K562 (cell line): Measurements from ENCODE around the gene WDFY2. TPM values are rescaled to one million over a fixed set of nuclear protein-coding genes. Genes with fewer than 3 reads are reported as not detected.

Experiments used
- ATAC-seq: fragments of 200-7000 bp; cut with Tn5 transposase; 3 replicates; pipeline ENCODE4 v1.9.1; 2020; ENCODE audit warnings: moderate library complexity
- BruUV-seq: library from RNA; stranded (reverse); fragments of 400-500 nt; replicated peaks from 2 replicates; lab custom pipeline; 2021; lab: Mats Ljungman, UMichigan
- CTCF ChIA-PET: fragments of 300-600 bp; formaldehyde crosslinking; extraction: SDS; loops from one replicate; lab custom pipeline; 2021; ENCODE audit warnings: low intra/inter-chr PET ratio; lab: Yijun Ruan, JAX
- POLR2A ChIA-PET: fragments of 300-600, 350-650 bp; sonication (Branson Sonifier 250); formaldehyde crosslinking; extraction: SDS; loops from one replicate; lab custom pipeline; 2021; ENCODE audit warnings: antibody characterized with exemption, inconsistent platforms; lab: Yijun Ruan, JAX
- DNase-seq, 4 experiments: peaks; one replicate each; pipeline versions ENCODE4 v3.0.0 to v3.0.0-alpha.2; 2011 to 2018; ENCODE audit warnings: low spot score in 3 of 4, mixed read lengths in 3 of 4; ENCODE audit errors: extremely low read depth in 1 of 4
- FAIRE-seq: peaks from 2 replicates; lab custom pipeline; 2011; peaks lifted over from hg19 to GRCh38; lab: Jason Lieb, UNC
- H2AFZ ChIP-seq: 2 replicates; pipeline ENCODE4 v1.6.0; 2011; ENCODE audit warnings: low read depth, low read length, control low read depth, inconsistent platforms
- H3K27ac ChIP-seq: fragments of 200-600 bp; 3 replicates; pipeline ENCODE4 v1.8.0; 2011; ENCODE audit warnings: low read depth, mild to moderate bottlenecking, control low read depth, inconsistent platforms, low read length, moderate library complexity, mixed read lengths; ENCODE audit errors: extremely low read depth
- H3K27me3 ChIP-seq, 2 experiments: fragments of 300-600 bp in 1 of 2; 2 replicates in 1 of 2; 3 replicates in 1 of 2; pipeline versions ENCODE4 v1.6.0 to v1.8.0; 2011; ENCODE audit warnings: inconsistent platforms in 2 of 2, low read length in 2 of 2, mild to moderate bottlenecking in 1 of 2, mixed read lengths in 1 of 2, moderate library complexity in 1 of 2; ENCODE audit not compliant: control insufficient read depth in 2 of 2, insufficient read depth in 2 of 2
- H3K36me3 ChIP-seq: fragments of 300-600 bp; 3 replicates; pipeline ENCODE4 v1.8.0; 2011; ENCODE audit warnings: mild to moderate bottlenecking, low read length, inconsistent platforms; ENCODE audit not compliant: control insufficient read depth, insufficient read depth
- H3K4me1 ChIP-seq, 2 experiments: fragments of 200-600 bp in 1 of 2; replicated peaks in 1 of 2; 2 replicates in 1 of 2; 3 replicates in 1 of 2; pipeline versions ENCODE4 v1.5.1 to v1.8.0; 2011; ENCODE audit warnings: inconsistent platforms in 2 of 2, low read length in 2 of 2, mild to moderate bottlenecking in 1 of 2, mixed read lengths in 1 of 2, moderate library complexity in 1 of 2; ENCODE audit not compliant: control insufficient read depth in 2 of 2, insufficient read depth in 2 of 2
- H3K4me2 ChIP-seq: 2 replicates; pipeline ENCODE4 v1.6.1; 2011; ENCODE audit warnings: low read length, control low read depth, inconsistent platforms, mixed read lengths; ENCODE audit not compliant: insufficient read depth
- H3K4me3 ChIP-seq: fragments of 200-600 bp; sonication (generic), shearing (Covaris generic); 2 replicates; pipeline ENCODE4 v1.5.1; 2016; ENCODE audit warnings: control low read depth, inconsistent platforms
- H3K79me2 ChIP-seq: fragments of 200-600 bp; 3 replicates; pipeline ENCODE4 v1.8.0; 2011; ENCODE audit warnings: low read length, inconsistent platforms; ENCODE audit not compliant: control insufficient read depth, insufficient read depth
- H3K9ac ChIP-seq, 2 experiments: 2 replicates each; pipeline versions ENCODE4 v1.6.0 to v1.6.1; 2011; ENCODE audit warnings: low read depth in 2 of 2, low read length in 2 of 2, control low read depth in 1 of 2, inconsistent platforms in 1 of 2, mild to moderate bottlenecking in 1 of 2, mixed read lengths in 1 of 2; ENCODE audit not compliant: insufficient read depth in 1 of 2
- H3K9me1 ChIP-seq: one replicate; pipeline ENCODE4 v1.6.0; 2011; ENCODE audit warnings: inconsistent platforms, mild to moderate bottlenecking, low read length, moderate library complexity; ENCODE audit not compliant: control insufficient read depth, insufficient read depth
- H3K9me3 ChIP-seq: replicated peaks from 2 replicates; pipeline ENCODE4 v1.5.1; 2011; ENCODE audit warnings: low read depth, low read length, inconsistent platforms; ENCODE audit not compliant: control insufficient read depth, insufficient read depth
- H4K20me1 ChIP-seq: replicated peaks from 2 replicates; pipeline ENCODE4 v1.6.1; 2011; ENCODE audit warnings: low read length, inconsistent platforms, mixed read lengths; ENCODE audit not compliant: control insufficient read depth, insufficient read depth
- BMI1 ChIP-seq: fragments of 150-350 bp; IDR thresholded peaks from 2 replicates; pipeline ENCODE4 v1.6.1; 2014; ENCODE audit warnings: low read length
- CBFA2T3 ChIP-seq: fragments of 450-650 bp; IDR thresholded peaks from 2 replicates; pipeline ENCODE4 v1.6.1; 2017
- CHD1 ChIP-seq: fragments of 200-600 bp; sonication (generic); IDR thresholded peaks from one replicate; pipeline ENCODE4 v1.6.1; 2012; ENCODE audit warnings: mild to moderate bottlenecking, moderate library complexity, low read length, inconsistent platforms
- CXXC5 ChIP-seq: fragments of 250-450 bp; sonication (Bioruptor Pico); IDR thresholded peaks from 2 replicates; pipeline ENCODE4 v1.8.0; 2022; ENCODE audit warnings: inconsistent platforms, mild to moderate bottlenecking, moderate library complexity
- FUS ChIP-seq: fragments of 200-400 bp; formaldehyde crosslinking; optimal IDR thresholded peaks from 2 replicates; pipeline ENCODE3; 2017; ENCODE audit warnings: low read depth, low read length
- HDAC1 ChIP-seq, 2 experiments: fragments of 450-650 bp; IDR thresholded peaks; 2 replicates each; pipeline ENCODE4 v1.6.1; 2016 to 2017; ENCODE audit warnings: inconsistent platforms in 1 of 2, mild to moderate bottlenecking in 1 of 2, moderate library complexity in 1 of 2
- JUND ChIP-seq, 2 experiments: IDR thresholded peaks; 2 replicates in 1 of 2; 3 replicates in 1 of 2; pipeline ENCODE4 v1.6.1; 2011; ENCODE audit warnings: borderline replicate concordance in 2 of 2, low read depth in 2 of 2, low read length in 2 of 2, improper control_type of control experiment in 1 of 2, missing biosample characterization in 1 of 2, missing genetic modification characterization in 1 of 2, missing genetic modification reagents in 1 of 2
- NFE2 ChIP-seq: IDR thresholded peaks from 2 replicates; pipeline ENCODE4 v1.6.1; 2014; ENCODE audit warnings: antibody characterized with exemption, low read depth
- NFYB ChIP-seq: IDR thresholded peaks from 2 replicates; pipeline ENCODE4 v1.6.1; 2011; ENCODE audit warnings: mild to moderate bottlenecking, moderate library complexity; ENCODE audit not compliant: insufficient read length; ENCODE audit errors: extremely low read depth
- SMAD3 ChIP-seq: fragments of 450-650 bp; formaldehyde crosslinking; conservative IDR thresholded peaks from 2 replicates; pipeline ENCODE4 v1.4.0; 2020; ENCODE audit warnings: mild to moderate bottlenecking
- TEAD4 ChIP-seq, 2 experiments: sonication (generic) in 1 of 2; formaldehyde crosslinking in 1 of 2; IDR thresholded peaks; 2 replicates each; pipeline versions ENCODE4 v1.6.1 to v1.8.0; 2012 to 2022; ENCODE audit warnings: borderline replicate concordance in 1 of 2, inconsistent platforms in 1 of 2, low read length in 1 of 2, mild to moderate bottlenecking in 1 of 2, missing genetic modification reagents in 1 of 2
- TRIM24 ChIP-seq, 2 experiments: fragments of 450-650 bp; IDR thresholded peaks; 2 replicates each; pipeline ENCODE4 v1.6.1; 2016
- ZNF717 ChIP-seq: fragments of 250-450 bp; sonication (Bioruptor Pico); IDR thresholded peaks from 2 replicates; pipeline ENCODE4 v1.5.0; 2021
- WGBS: fragments of 100-300 bp; shearing (Covaris generic); methylation state at CpG from one replicate; pipeline ENCODE4 v1.1.6; 2016; ENCODE audit warnings: low coverage, mixed read lengths; ENCODE audit not compliant: insufficient coverage; ENCODE audit errors: missing lambda C conversion rate; 5-methylcytosine and 5-hydroxymethylcytosine counted together
- in situ Hi-C: fragments of 300-500 bp; cut with MboI; formaldehyde crosslinking; loops from 4 replicates; pipeline ENCODE4 v1.15.0; 2018; ENCODE audit warnings: inconsistent platforms, mixed read lengths
- intact Hi-C: fragments of 100-400 bp; cut with micrococcal nuclease; formaldehyde crosslinking; loops from 2 replicates; pipeline ENCODE4 v1.14.2; 2022
- polyA plus RNA-seq, 8 experiments: library from polyadenylated mRNA; depleted of rRNA in 4 of 8; stranded (reverse) in 5 of 8; unstranded in 3 of 8; fragments of >200 nt; fragmentation: Nextera tagmentation in 2 of 8; fragmentation: Illumina TruSeq in 1 of 8; extraction: Ambion mirVana in 2 of 8; extraction: Trizol in 1 of 8; gene quantifications; 2 replicates each; pipeline versions ENCODE4 v1.2.1 to v1.2.3, GENCODE V29; 2011 to 2014; ENCODE audit warnings: inconsistent platforms in 1 of 8, missing spikeins in 1 of 8
- total RNA-seq, 7 experiments: library from RNA; depleted of rRNA in 6 of 7; stranded (reverse); fragments of >200 nt in 6 of 7; fragmentation: Illumina TruSeq in 2 of 7; extraction: Trizol in 2 of 7; gene quantifications; 2 replicates each; pipeline versions ENCODE4 v1.2.1 to v1.2.3, GENCODE V29; 2011 to 2021; ENCODE audit warnings: low replicate concordance in 1 of 7
- TF ChIP-seq, protein P1 (sequence below): sonication (generic); formaldehyde crosslinking; IDR thresholded peaks from 2 replicates; pipeline ENCODE4 v1.8.0; 2022; ENCODE audit warnings: missing genetic modification reagents, mild to moderate bottlenecking, borderline replicate concordance
- TF ChIP-seq, protein P2 (sequence below): IDR thresholded peaks from 2 replicates; pipeline ENCODE4 v1.6.1; 2011; ENCODE audit not compliant: insufficient read length; ENCODE audit errors: extremely low read depth
- TF ChIP-seq, protein P3 (sequence below): IDR thresholded peaks from 2 replicates; pipeline ENCODE4 v1.6.1; 2014; ENCODE audit warnings: antibody characterized with exemption
- TF ChIP-seq, protein P4 (sequence below): fragments of 450-650 bp; formaldehyde crosslinking; conservative IDR thresholded peaks from 2 replicates; pipeline ENCODE4 v1.4.0; 2022; ENCODE audit warnings: mild to moderate bottlenecking, missing genetic modification characterization

WDFY2 gene
- total and polyA plus RNA-seq, 9 of the 15 experiments (the other 6 are each of a cell fraction or from before 2014, with no cell fraction given): 0.66 to 6.4 (median 4.4) TPM

DNA sequence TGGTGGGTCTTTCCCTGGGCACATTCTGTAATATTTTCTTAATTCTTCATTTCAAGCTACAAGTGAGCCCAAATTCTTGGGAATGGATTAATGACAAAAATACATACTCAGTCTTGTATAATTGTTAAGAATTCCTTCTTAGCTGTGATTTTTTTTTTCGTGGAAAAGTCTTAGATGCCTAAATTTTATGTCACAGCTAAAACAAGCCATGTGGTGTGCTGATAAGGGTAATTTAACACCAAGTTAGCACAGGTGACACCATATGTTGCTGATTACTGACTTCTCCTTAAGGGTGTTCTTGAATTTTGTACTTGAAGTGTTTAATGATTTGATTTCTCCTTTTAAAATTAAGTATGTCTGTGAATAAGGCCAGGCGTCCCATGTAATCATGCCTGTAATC, 29.3 kb downstream of the WDFY2 start:
- no peak for FAIRE-seq
- TF ChIP-seq CHD1: no peak
- TF ChIP-seq, protein P1, sequence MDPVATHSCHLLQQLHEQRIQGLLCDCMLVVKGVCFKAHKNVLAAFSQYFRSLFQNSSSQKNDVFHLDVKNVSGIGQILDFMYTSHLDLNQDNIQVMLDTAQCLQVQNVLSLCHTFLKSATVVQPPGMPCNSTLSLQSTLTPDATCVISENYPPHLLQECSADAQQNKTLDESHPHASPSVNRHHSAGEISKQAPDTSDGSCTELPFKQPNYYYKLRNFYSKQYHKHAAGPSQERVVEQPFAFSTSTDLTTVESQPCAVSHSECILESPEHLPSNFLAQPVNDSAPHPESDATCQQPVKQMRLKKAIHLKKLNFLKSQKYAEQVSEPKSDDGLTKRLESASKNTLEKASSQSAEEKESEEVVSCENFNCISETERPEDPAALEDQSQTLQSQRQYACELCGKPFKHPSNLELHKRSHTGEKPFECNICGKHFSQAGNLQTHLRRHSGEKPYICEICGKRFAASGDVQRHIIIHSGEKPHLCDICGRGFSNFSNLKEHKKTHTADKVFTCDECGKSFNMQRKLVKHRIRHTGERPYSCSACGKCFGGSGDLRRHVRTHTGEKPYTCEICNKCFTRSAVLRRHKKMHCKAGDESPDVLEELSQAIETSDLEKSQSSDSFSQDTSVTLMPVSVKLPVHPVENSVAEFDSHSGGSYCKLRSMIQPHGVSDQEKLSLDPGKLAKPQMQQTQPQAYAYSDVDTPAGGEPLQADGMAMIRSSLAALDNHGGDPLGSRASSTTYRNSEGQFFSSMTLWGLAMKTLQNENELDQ (CRISPR knock-in tag): no peak
- TF ChIP-seq, protein P2, sequence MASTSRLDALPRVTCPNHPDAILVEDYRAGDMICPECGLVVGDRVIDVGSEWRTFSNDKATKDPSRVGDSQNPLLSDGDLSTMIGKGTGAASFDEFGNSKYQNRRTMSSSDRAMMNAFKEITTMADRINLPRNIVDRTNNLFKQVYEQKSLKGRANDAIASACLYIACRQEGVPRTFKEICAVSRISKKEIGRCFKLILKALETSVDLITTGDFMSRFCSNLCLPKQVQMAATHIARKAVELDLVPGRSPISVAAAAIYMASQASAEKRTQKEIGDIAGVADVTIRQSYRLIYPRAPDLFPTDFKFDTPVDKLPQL: no peak
- TF ChIP-seq NFE2: no peak
- no peak for TF ChIP-seq ZNF717 (CRISPR knock-in tag)
- TF ChIP-seq FUS: no peak
- TF ChIP-seq HDAC1 (IDR thresholded peaks at IDR 0.05): peak in 1 of 2 experiments; percentile 50; a peak in 1 of 4 replicates
- no peak for TF ChIP-seq JUND (IDR thresholded peaks at IDR 0.05; ENCODE audit: borderline replicate concordance, low read depth, low read length)
- TF ChIP-seq JUND (tag; IDR thresholded peaks at IDR 0.05; ENCODE audit: borderline replicate concordance, low read depth, low read length): no peak
- TF ChIP-seq, protein P3, sequence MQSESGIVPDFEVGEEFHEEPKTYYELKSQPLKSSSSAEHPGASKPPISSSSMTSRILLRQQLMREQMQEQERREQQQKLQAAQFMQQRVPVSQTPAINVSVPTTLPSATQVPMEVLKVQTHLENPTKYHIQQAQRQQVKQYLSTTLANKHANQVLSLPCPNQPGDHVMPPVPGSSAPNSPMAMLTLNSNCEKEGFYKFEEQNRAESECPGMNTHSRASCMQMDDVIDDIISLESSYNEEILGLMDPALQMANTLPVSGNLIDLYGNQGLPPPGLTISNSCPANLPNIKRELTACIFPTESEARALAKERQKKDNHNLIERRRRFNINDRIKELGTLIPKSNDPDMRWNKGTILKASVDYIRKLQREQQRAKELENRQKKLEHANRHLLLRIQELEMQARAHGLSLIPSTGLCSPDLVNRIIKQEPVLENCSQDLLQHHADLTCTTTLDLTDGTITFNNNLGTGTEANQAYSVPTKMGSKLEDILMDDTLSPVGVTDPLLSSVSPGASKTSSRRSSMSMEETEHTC: no peak
- no peak for TF ChIP-seq BMI1
- TF ChIP-seq SMAD3: no peak
- TF ChIP-seq TRIM24 (IDR thresholded peaks at IDR 0.05): no peak
- TF ChIP-seq NFYB: no peak
- peak; percentile 83 for TF ChIP-seq CBFA2T3
- TF ChIP-seq CXXC5 (CRISPR knock-in tag): no peak
- TF ChIP-seq TEAD4 (IDR thresholded peaks at IDR 0.05; ENCODE audit: low read length): peak; percentile 82
- TF ChIP-seq TEAD4 (CRISPR knock-in tag; IDR thresholded peaks at IDR 0.05; ENCODE audit: borderline replicate concordance): no peak
- TF ChIP-seq, protein P4, sequence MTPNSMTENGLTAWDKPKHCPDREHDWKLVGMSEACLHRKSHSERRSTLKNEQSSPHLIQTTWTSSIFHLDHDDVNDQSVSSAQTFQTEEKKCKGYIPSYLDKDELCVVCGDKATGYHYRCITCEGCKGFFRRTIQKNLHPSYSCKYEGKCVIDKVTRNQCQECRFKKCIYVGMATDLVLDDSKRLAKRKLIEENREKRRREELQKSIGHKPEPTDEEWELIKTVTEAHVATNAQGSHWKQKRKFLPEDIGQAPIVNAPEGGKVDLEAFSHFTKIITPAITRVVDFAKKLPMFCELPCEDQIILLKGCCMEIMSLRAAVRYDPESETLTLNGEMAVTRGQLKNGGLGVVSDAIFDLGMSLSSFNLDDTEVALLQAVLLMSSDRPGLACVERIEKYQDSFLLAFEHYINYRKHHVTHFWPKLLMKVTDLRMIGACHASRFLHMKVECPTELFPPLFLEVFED: no peak

More for the DNA sequence above, 29.3 kb downstream of the WDFY2 start:
- intact Hi-C loops: no loop called here
- in situ Hi-C loops: no loop called here
- ChIA-PET POLR2A (interaction anchor here (0.7 kb wide), 1 partner anchor 8 kb away, joined by 3 read pairs; no protein-coding TSS in a partner anchor), CTCF (interaction anchor here (0.6 kb wide), 1 partner anchor 169 kb away, joined by 7 read pairs; no protein-coding TSS in a partner anchor)
- Histone ChIP-seq H3K79me2 (no peaks in the 10 kb centered on the region), H4K20me1 (no peaks in the 10 kb centered on the region; the same call in 1 of the 2 replicates), H3K36me3 (no peaks in the 10 kb centered on the region), H3K9me3 (no peaks in the 10 kb centered on the region), H3K4me1 (no peaks in the 10 kb centered on the region), H3K4me2 (no peak overlapping the region), H3K9ac (no peak overlapping the region), H3K9me1 (no peaks in the 10 kb centered on the region), H2AFZ (no peak overlapping the region), H3K27ac (no peak overlapping the region), H3K4me3 (no peak overlapping the region), H3K27me3 (no peaks in the 10 kb centered on the region)
- ATAC-seq: 0 out of 3 replicates have a peak, but pooled peaks have one; percentile 26
- DNase-seq: peak in 1 of 4 experiments; percentile 13
- no TSS peak for BruUV-seq
- WGBS: 6% methylated on average over 2 of the region's 2 CpGs
